ENCODE data around the gene GRIPAP1. TPM values are rescaled to one million over a fixed set of nuclear protein-coding genes. Genes with fewer than 3 reads are reported as not detected.
A peak's percentile ranks its signal among the peaks of the same experiment; 100 is the strongest.
"Not testable (repeated sequence)": the region's sequence is repeated elsewhere in the genome, so short reads cannot be mapped to it uniquely, and the experiment has no call there.

The GRIPAP1 gene
- total RNA-seq, 3 donors from 2014 or later = 42.2 to 58.1 (median 44.1) TPM

DNA sequence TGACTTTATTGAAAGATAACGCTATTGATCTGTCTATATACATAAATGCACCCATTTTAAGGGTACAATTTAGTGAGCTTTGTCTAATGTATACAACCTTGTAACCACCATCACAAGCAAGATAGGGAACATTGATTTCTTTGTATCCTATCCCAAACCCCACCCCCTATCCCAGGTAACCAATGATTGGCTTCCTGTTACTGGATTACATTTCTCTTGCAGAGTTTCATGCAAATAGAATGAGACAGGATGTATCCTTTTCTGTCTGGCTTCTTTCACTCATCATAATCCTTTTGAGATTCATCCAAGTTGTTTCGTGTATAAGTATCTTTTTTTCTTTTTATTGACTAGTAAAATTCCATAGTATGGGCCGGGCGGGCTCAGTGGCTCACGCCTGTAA, 1.6 kb upstream of the GRIPAP1 start:
- H3K36me3 Mint-ChIP-seq (ENCODE audit: insufficient read depth) = peaks cover 3% of the 10 kb centered on the region
- H3K27me3 Mint-ChIP-seq (ENCODE audit: low read depth) = no peaks in the 10 kb centered on the region
- ATAC-seq (no peak), DNase-seq (no peak)
- H3K4me1 Mint-ChIP-seq (ENCODE audit: low read depth) = peaks cover 21% of the 10 kb centered on the region
- H3K4me3 Mint-ChIP-seq = peak overlapping the region; percentile 35
- no peaks in the 10 kb centered on the region for H3K9me3 Mint-ChIP-seq

DNA sequence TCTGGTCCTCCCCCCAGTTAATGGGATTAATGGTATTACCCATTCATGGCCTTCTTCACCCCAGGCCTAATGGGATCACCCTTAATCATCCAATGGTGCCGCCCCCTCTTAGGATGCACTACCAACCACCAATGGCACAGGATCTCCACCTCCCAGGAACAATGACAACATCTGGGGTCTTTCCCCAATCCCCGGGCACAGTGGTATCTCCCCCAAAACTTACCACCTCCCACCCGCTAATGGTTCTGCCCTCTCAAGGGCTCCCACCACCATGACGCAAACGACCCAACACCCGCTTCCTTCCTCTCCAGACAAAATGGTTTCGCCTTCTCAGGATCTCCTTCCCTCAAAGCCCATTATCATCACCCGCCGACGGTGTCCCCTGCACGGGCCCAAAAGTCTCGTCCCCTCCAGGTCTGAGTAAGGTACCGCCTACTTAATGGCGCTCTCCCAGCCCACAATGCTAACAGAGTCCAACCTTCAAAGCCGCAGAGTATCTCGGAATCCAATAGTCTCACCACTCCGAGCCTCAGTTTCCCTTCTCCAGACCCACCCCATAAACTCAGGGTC, 458 bp downstream of the GRIPAP1 start:
- peak; percentile 53 to 70 for ATAC-seq
- Mint-ChIP-seq H3K4me1 (ENCODE audit: low read depth) (peaks cover 33% of the 10 kb centered on the region), H3K9me3 (no peaks in the 10 kb centered on the region), H3K27me3 (ENCODE audit: low read depth) (no peaks in the 10 kb centered on the region), H3K36me3 (ENCODE audit: insufficient read depth) (peaks cover 20% of the 10 kb centered on the region), H3K4me3 (peak overlapping the region; percentile 99)
- peak; percentile 34 for DNase-seq

- no peak for ATAC-seq
- peaks cover 21% of the 10 kb centered on the region for H3K36me3 Mint-ChIP-seq (ENCODE audit: insufficient read depth)
- H3K9me3 Mint-ChIP-seq = no peaks in the 10 kb centered on the region
- peak overlapping the region; percentile 50 for H3K4me3 Mint-ChIP-seq
- DNase-seq = no peak
- no peaks in the 10 kb centered on the region for H3K27me3 Mint-ChIP-seq (ENCODE audit: low read depth)
- peaks cover 33% of the 10 kb centered on the region for H3K4me1 Mint-ChIP-seq (ENCODE audit: low read depth)
Observed at GRCh38 chrX:49000636-49001035, 1.4 kb downstream of the GRIPAP1 start.

DNA sequence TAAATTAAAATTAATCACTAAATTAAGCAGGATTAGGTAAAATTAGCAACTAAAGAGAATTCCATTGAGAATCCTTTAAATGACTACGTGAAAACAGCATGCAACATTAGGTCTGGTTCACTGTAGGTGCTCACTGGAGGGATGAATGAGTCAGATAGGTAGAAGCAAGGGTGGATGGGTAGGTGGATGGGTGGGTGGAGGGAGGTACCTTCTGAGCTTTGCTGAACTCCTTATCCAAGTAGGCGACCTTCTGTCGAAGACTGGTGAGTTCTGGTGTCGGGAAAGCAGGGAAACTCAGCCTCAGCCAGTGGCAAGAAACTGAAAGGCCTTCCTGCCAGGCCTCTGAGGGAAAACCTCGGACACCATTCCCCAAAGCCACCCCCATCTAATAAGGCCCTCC, 3.0 kb downstream of the GRIPAP1 start:
- Mint-ChIP-seq H3K36me3 (ENCODE audit: insufficient read depth) (peaks cover 21% of the 10 kb centered on the region), H3K27me3 (ENCODE audit: low read depth) (no peaks in the 10 kb centered on the region), H3K4me3 (no peak overlapping the region), H3K4me1 (ENCODE audit: low read depth) (peaks cover 35% of the 10 kb centered on the region), H3K9me3 (no peaks in the 10 kb centered on the region)
- ATAC-seq (no peak), DNase-seq (no peak)

GRCh38 chrX:48998391-48998790, 3.7 kb downstream of the GRIPAP1 start:
- peaks cover 21% of the 10 kb centered on the region for H3K36me3 Mint-ChIP-seq (ENCODE audit: insufficient read depth)

DNA sequence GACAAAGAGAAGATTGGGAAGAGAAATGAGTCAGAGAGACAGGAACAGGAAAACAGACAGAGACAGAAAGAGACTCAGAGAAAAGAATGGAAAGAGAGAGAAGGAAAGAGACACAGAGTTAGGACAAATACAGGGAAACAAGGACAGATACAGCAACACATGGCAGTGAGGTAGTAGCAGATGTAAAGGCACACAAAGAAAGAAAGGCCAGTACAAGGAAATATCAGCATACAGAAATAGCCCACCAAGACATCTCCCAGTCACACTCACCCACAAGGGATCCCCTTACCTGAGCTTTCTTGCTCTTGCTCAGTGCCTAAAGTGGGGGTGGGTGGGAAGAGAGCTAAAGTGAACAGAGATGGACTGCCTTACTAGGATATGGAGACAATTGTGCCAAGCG, 4.2 kb downstream of the GRIPAP1 start:
- peaks cover 21% of the 10 kb centered on the region for H3K36me3 Mint-ChIP-seq (ENCODE audit: insufficient read depth)
- H3K4me3 Mint-ChIP-seq = no peak overlapping the region

More at GRCh38 chrX:48998391-48998790, 3.7 kb downstream of the GRIPAP1 start:
- Mint-ChIP-seq H3K4me1 (ENCODE audit: low read depth) (peaks cover 35% of the 10 kb centered on the region), H3K4me3 (no peak overlapping the region), H3K9me3 (no peaks in the 10 kb centered on the region), H3K27me3 (ENCODE audit: low read depth) (no peaks in the 10 kb centered on the region)
- ATAC-seq (no peak), DNase-seq (no peak)

GRCh38 chrX:48997455-48997854, 4.6 kb downstream of the GRIPAP1 start:
- no peak for ATAC-seq
- DNase-seq = no peak
- Mint-ChIP-seq H3K4me3 (no peak overlapping the region), H3K36me3 (ENCODE audit: insufficient read depth) (peaks cover 21% of the 10 kb centered on the region), H3K27me3 (ENCODE audit: low read depth) (no peaks in the 10 kb centered on the region), H3K4me1 (ENCODE audit: low read depth) (peaks cover 35% of the 10 kb centered on the region), H3K9me3 (no peaks in the 10 kb centered on the region)

More for the DNA sequence above, 4.2 kb downstream of the GRIPAP1 start:
- Mint-ChIP-seq H3K9me3 (no peaks in the 10 kb centered on the region), H3K4me1 (ENCODE audit: low read depth) (peaks cover 35% of the 10 kb centered on the region), H3K27me3 (ENCODE audit: low read depth) (no peaks in the 10 kb centered on the region)
- ATAC-seq (no peak), DNase-seq (no peak)

DNA sequence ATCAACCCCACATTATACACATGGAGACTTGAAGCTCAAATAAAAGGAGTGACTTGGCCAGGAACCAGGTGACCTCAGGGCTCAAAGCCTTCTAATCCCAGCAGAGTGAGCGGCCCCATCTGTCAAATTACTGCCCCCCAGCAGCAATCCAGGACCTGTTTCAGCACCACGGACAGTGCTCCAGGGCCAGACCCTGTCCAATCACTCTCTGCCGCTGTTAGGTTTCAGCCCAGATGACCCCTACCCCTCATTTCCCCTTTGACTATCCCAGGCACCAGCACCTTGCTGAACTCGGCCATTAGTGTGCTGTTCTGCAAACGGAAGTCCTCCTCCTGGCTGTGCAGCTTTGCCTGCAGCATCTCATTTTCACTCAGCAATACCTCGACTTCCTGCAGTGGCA, 5.1 kb downstream of the GRIPAP1 start:
- Mint-ChIP-seq H3K9me3 (no peaks in the 10 kb centered on the region), H3K36me3 (ENCODE audit: insufficient read depth) (peaks cover 21% of the 10 kb centered on the region), H3K4me1 (ENCODE audit: low read depth) (peaks cover 35% of the 10 kb centered on the region), H3K27me3 (ENCODE audit: low read depth) (no peaks in the 10 kb centered on the region), H3K4me3 (no peak overlapping the region)
- DNase-seq (no peak), ATAC-seq (no peak)

- H3K27me3 Mint-ChIP-seq (ENCODE audit: low read depth) = no peaks in the 10 kb centered on the region
- peaks cover 16% of the 10 kb centered on the region for H3K36me3 Mint-ChIP-seq (ENCODE audit: insufficient read depth)
- no peak for ATAC-seq
- H3K4me3 Mint-ChIP-seq = no peak overlapping the region
- no peak for DNase-seq
- no peaks in the 10 kb centered on the region for H3K9me3 Mint-ChIP-seq
- peaks cover 2% of the 10 kb centered on the region for H3K4me1 Mint-ChIP-seq (ENCODE audit: low read depth)
Observed at GRCh38 chrX:48992341-48992740, 9.7 kb downstream of the GRIPAP1 start.

DNA sequence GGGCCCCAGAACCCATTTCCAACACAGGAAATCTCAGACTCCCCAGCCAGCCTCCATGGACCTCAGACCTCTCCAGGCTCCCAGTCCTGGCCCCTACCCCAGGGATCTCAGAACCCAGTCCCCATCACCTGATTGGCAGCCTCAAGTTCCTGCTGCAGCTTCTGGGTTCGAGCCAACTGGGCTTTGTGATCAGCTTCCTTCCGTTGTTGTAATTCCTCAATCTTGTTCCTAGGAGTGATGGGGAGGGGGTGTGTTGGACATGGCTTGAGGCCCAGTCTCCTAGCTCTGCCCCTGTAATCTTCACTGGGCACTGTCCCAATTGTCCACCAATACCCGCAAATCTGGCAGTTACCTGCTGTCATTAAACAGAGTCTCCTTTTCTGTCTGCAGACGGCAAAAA, 12.6 kb downstream of the GRIPAP1 start:
- Mint-ChIP-seq H3K4me1 (ENCODE audit: low read depth) (no peaks in the 10 kb centered on the region), H3K9me3 (no peaks in the 10 kb centered on the region), H3K36me3 (ENCODE audit: insufficient read depth) (peaks cover 16% of the 10 kb centered on the region), H3K27me3 (ENCODE audit: low read depth) (no peaks in the 10 kb centered on the region), H3K4me3 (no peak overlapping the region)
- ATAC-seq = no peak
- no peak for DNase-seq

- no peak for ATAC-seq
- Mint-ChIP-seq H3K36me3 (ENCODE audit: insufficient read depth) (peaks cover 28% of the 10 kb centered on the region), H3K9me3 (no peaks in the 10 kb centered on the region), H3K27me3 (ENCODE audit: low read depth) (no peaks in the 10 kb centered on the region), H3K4me3 (no peak overlapping the region), H3K4me1 (ENCODE audit: low read depth) (no peaks in the 10 kb centered on the region)
- no peak for DNase-seq
Observed at GRCh38 chrX:48983896-48984295, 18.2 kb downstream of the GRIPAP1 start.

DNA sequence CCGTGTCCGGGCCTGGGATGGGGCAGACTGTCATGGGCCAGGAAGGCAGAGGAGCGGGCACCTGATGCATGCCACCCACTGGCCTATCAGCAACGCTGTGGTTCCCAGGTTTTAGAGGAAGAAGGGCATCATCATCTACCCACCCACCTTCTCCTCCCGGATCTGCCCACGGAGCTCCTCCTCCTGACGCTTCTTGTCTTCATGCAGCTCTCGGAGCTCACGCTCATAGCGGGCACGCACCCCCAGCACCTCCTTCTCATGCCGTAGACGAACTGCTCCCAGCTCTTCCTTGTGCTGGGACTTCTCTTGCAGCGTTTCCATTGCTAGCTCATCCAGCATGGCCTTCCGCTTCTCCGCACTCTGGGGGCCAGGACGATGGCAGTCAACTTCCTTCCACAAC, 19.0 kb downstream of the GRIPAP1 start:
- H3K4me3 Mint-ChIP-seq = no peak overlapping the region
- no peaks in the 10 kb centered on the region for H3K4me1 Mint-ChIP-seq (ENCODE audit: low read depth)
- ATAC-seq (no peak), DNase-seq (no peak)
- no peaks in the 10 kb centered on the region for H3K27me3 Mint-ChIP-seq (ENCODE audit: low read depth)
- peaks cover 27% of the 10 kb centered on the region for H3K36me3 Mint-ChIP-seq (ENCODE audit: insufficient read depth)
- no peaks in the 10 kb centered on the region for H3K9me3 Mint-ChIP-seq

DNA sequence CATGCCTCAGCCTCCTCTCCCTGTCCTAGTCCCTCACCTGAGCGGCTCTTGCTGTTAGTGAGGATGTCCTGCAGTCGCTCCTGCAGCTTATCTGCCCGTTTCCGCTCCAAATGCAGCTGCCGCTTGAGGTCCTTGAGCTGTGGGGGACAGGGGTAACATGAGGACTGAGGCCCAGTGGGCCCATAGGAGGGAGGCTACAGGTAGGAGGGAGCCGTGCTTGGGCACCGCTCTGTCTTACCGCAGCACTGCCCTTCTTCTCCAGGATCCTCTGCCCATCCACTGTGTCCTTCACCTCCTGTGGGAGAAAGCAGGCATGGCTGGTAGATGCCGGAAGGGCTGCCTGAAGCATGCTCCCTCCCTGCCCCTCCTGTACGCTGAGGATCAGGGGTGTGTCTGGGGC, 20.9 kb downstream of the GRIPAP1 start:
- Mint-ChIP-seq H3K9me3 (no peaks in the 10 kb centered on the region), H3K27me3 (ENCODE audit: low read depth) (no peaks in the 10 kb centered on the region), H3K36me3 (ENCODE audit: insufficient read depth) (peaks cover 30% of the 10 kb centered on the region), H3K4me1 (ENCODE audit: low read depth) (no peaks in the 10 kb centered on the region), H3K4me3 (no peak overlapping the region)
- no peak for DNase-seq
- no peak for ATAC-seq

- not testable (repeated sequence) for DNase-seq; H3K9me3 Mint-ChIP-seq; H3K4me3 Mint-ChIP-seq; ATAC-seq; H3K27me3 Mint-ChIP-seq (ENCODE audit: low read depth); H3K4me1 Mint-ChIP-seq (ENCODE audit: low read depth)
- H3K36me3 Mint-ChIP-seq (ENCODE audit: insufficient read depth) = peaks cover 29% of the 10 kb centered on the region
Observed at GRCh38 chrX:48980341-48980740, 21.7 kb downstream of the GRIPAP1 start.

DNA sequence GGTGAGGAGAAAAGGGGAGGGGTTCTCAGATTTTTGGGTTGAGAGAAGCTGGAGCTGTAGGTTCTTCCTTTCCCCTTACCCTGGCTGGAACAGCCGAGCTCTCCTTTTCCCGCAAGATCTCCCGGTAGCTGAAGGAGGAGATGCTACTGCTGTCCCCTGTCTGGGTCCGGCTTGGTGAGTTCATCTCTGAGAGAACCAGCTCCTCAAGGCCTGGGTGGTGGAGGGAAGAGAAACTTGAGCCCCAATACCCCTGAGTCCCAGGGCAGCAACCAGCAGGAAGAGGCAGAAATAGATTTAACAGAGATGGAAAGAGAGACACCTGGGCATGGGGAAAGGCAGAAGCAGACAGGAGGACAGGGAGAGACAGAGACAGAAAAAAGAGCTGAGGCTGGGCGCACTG, 23.8 kb downstream of the GRIPAP1 start:
- DNase-seq = no peak
- no peaks in the 10 kb centered on the region for H3K27me3 Mint-ChIP-seq (ENCODE audit: low read depth)
- H3K4me1 Mint-ChIP-seq (ENCODE audit: low read depth) = peaks cover under 1% of the 10 kb centered on the region
- no peaks in the 10 kb centered on the region for H3K9me3 Mint-ChIP-seq
- H3K36me3 Mint-ChIP-seq (ENCODE audit: insufficient read depth) = peaks cover 24% of the 10 kb centered on the region
- H3K4me3 Mint-ChIP-seq = no peak overlapping the region
- ATAC-seq = no peak

DNA sequence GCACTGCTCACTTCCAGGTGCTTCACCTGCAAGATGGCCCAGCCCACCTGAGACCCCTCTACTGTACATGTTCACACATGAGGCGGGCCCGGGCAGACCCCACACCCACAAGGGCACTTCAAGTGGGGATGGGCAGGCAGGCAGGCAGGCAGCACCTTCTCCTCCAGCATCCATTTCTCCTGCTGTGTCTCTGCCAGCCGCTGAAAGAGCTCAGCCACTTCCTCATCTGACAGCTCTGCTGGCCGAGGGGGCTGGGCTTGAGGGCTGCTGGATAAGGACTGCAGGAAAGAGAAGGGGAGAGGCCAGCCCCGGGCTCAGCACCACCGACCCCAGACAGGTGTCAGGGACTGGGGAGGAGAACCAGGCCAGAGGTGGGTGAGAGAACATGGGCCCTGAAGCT, 26.0 kb downstream of the GRIPAP1 start:
- H3K36me3 Mint-ChIP-seq (ENCODE audit: insufficient read depth) = peaks cover 21% of the 10 kb centered on the region
- H3K27me3 Mint-ChIP-seq (ENCODE audit: low read depth) = no peaks in the 10 kb centered on the region
- no peaks in the 10 kb centered on the region for H3K9me3 Mint-ChIP-seq
- no peak for ATAC-seq
- H3K4me3 Mint-ChIP-seq = no peak overlapping the region
- peaks cover 15% of the 10 kb centered on the region for H3K4me1 Mint-ChIP-seq (ENCODE audit: low read depth)
- DNase-seq = no peak

Measured in activated T-cell treated with anti-CD3 and anti-CD28 coated beads, Interleukin-2, amount 50 U/mL, for 4 hours (primary cell).